ENCODE measurements around the gene DGKB.

Gene DGKB

DNA sequence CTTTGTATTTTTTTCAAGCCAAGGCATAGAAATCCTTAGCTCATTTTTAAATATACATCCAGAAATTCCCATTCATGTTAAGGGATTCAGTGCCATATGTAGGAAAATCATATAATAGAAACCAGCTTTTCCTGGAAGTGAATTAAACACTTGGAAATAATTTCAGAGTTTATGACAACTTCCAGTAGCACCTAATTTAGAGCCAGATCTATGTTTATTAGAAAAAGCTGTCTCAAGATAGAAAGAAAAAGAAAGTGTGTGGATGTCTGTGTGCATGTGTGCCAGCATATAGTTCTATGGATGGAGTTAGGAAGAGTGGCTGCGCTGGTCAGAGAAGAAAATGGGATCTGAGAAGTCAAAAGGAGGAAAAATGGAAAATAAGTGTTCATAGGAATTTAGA lies 225.7 kb downstream of the DGKB start:
- no peak for DNase-seq

- no peak for DNase-seq
Measured at GRCh38 chr7:14673202-14673601, 229.3 kb downstream of the DGKB start.

GRCh38 chr7:14666913-14667312 lies 235.6 kb downstream of the DGKB start:
- no peak for DNase-seq

DNA sequence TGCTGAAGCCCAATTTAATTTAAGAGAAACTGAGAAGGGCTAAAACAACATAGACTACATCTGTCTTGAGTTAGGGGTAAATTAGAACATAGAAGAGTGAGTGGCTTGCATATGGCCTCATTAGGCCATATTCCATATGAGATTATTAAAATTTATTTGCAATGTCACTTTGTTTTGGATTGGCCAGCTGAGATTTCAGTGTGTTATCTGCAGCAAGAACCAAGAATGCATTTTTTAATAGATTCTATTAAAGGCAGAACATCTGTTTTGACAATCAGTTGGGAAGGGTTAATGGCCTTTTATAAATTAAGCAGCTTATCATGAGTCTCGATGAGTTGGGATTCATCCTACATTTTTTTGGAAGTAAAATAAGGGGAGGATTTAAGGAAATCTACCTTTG lies 236.2 kb downstream of the DGKB start:
- no peak for DNase-seq

- DNase-seq: no peak
Measured at GRCh38 chr7:14639801-14640200, 262.8 kb downstream of the DGKB start.

GRCh38 chr7:14639329-14639728 lies 263.2 kb downstream of the DGKB start:
- no peak for DNase-seq

- no peak for DNase-seq
Measured at GRCh38 chr7:14637968-14638367, 264.6 kb downstream of the DGKB start.

DNA sequence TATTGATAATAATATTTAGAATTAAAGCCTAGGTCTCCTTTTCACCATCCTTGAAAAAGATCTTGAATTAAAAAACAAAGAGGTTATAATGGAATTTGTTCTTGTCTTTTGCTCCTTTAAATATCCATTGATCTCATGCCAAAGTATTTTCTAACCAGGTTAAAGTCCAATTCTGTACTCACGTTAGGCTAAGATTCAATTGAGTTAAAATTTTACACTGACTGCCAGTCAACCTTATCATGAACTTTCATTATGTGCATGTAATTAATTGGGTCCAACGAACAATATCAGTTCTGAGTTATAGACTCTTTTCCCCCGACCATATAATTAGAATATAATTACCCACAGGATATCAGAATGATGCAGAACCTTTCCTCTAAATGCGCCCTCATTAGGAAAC lies 266.6 kb downstream of the DGKB start:
- DNase-seq: no peak

DNA sequence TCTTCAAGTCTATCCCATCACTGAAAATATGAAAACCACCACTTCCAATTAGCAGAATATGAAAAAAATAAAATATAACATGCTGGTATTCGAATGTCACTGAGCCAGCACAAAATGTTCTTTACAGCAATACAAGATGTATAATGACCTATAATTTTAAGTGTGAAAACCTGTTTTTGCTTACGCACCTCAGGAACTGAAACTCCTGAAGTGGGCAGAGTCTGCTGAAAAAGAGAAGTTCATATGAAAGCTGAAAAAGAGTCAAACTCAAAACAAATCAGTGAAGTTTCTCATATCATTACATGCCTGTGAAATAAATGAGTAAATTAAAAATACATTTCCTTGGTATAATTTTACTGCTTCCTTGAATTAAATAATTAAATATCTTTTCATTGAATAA lies 272.5 kb downstream of the DGKB start:
- DNase-seq: no peak

GRCh38 chr7:14628516-14628915 lies 274.0 kb downstream of the DGKB start:
- no peak for DNase-seq

DNA sequence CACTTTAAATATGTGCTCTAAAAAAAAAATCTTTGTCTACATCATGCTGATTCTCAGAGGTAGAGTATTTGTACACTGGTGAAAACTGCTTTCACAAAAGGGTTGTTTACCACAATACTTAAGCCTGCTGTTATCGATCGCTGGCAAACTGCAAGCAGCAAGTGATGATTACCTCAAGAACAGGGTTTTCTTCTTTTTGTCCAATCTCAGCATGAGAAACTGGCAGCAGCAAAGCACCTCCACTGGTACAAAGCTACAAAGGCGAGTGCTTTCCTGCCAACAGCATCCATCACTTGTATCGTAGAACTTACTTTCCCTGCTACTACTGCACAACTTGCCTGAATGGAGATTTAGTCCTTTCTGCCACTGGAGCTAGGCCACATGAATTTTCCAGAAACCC lies 276.5 kb downstream of the DGKB start:
- DNase-seq: no peak

DNA sequence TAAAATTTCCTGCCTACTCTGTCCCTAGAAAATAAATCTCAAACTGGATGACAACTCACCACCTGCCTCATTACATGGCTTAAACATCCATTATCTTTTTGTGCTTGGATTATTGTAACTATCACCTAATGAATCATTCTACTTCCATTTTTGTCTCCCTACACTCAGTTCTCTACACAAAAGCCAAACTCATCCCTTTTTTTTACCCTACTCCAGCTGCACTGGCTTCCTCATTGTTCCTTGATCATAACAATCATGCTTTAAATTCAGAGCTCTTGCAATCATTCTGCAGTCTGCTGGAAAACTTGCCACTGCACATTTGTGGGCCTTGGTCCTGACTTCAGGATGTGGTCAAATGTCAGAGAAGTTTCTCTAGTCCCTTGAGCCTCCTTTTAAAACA lies 280.0 kb downstream of the DGKB start:
- DNase-seq: no peak

DNA sequence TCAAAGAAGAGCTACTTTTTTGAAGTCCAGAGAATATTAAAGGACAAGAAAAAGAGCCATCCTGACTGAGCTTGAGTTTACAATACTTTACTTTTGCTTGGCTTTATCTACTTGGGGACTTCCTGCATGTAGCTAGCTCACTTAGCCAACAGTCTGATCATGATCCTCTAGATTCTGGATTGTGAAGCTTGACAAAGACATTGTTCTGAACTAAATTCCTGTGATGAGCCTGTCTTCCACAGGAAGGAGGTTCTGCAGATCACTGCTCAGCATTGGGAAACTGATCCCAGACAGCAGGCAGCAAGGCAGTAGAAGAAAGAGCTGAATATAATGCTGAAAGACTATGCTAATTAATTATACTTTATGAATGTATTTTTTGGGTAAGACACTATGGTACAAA lies 296.4 kb downstream of the DGKB start:
- no peak for DNase-seq

DNA sequence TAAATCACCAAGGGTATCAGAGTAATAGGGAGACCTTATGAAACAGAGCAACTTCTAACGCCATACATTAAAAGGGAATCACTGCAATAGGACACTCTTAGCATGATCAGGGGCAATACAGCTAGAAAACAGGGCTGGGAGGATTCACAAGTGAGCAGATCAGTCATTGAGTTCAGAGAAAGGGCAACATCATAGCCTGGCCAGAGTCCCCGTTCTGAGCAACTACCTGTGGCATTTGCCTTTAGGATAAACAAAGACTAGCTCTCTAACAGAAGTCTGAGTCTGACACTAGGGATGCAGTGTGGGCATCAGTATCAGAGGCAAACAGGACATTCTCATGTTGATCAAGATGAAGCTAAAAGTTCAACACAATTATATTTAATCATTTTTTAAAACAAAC lies 297.9 kb downstream of the DGKB start:
- no peak for DNase-seq

- DNase-seq: no peak
Measured at GRCh38 chr7:14602851-14603250, 299.7 kb downstream of the DGKB start.

DNA sequence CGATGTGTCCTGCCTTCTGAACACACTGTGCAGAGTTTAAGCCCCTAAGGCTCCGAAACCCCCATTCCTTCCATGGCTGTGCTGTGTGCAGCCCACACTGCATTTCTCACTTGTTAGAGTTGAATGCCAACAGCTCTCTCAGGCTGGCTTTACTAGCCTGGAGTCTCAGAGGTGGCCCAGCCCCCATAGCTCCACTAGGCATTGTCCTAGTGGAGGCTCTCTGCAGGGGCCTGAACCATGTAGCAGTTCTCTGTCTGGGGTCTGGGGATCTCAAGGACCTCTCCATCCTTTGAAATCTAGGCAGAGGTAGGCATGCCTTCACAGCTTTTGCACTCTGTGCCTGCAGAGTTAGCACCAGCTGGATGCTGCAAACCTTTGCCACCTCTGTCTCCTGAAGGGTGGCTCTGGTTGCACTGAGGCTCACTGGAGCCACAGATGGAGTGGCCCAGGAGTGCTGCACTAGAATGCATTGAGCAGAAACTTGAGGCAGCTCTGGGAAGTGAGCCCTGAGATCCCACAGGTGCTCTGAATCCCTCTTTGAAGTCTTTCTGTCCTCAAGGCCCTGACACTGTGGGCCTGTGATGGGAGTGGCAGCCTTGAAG lies 301.7 kb downstream of the DGKB start:
- no peak for DNase-seq

DNA sequence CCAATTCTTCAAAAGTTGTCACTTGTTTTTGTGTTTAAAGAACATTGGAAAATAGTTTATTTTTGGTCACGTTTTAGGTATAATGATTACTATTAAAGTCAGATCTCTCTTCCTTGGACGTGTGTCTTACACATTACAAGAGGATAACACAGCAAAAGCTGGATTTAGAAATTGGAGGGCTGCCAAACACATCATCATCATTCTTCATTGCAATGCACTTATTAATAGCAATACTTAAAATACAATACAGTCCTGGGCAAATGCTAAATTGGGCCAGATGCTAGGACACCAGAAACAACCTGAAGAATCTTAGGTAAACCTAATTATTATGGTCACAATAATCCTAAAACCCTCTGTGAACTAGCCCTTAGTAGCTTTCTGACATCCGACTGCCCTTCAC lies 303.6 kb downstream of the DGKB start:
- DNase-seq: no peak

DNA sequence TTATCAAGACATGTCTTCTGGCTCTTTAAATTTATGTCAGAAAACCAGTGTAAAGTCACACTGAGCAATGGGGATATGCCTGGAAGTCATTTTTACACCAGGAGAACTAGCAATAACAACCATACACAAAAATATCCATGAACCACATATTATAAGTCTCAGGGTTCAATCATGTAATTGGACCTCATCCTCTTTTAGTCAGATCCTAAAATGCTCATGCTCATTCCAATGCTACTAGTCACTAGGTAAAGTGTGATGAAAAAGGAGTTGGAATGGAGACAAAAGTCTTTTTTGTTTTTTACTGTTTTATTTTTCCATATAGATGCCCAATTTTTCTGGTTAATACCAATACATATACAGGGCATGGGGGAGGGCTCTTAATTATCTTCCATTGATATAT lies 306.1 kb downstream of the DGKB start:
- no peak for DNase-seq

- no peak for DNase-seq
Measured at GRCh38 chr7:14590206-14590605, 312.3 kb downstream of the DGKB start.

DNA sequence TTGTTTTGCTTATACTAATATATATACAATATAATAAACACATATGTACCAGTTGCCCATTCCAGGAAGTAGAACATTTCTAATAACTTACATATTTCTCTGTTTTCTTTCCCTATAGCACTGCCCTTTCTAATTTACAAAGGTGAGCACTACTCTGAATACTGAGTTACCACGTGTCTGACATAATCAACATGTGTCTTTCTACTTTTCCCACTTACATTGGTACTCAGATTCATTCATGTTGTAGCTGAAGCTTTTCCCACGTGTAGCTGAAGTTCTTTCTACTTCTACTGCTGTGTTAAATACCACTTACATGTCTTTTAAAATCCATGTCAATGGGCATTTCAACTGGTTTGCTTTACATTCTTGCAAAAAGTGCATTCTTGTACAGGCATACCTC lies 317.3 kb downstream of the DGKB start:
- DNase-seq: no peak

- DNase-seq: no peak
Measured at GRCh38 chr7:14583518-14583917, 319.0 kb downstream of the DGKB start.

DNA sequence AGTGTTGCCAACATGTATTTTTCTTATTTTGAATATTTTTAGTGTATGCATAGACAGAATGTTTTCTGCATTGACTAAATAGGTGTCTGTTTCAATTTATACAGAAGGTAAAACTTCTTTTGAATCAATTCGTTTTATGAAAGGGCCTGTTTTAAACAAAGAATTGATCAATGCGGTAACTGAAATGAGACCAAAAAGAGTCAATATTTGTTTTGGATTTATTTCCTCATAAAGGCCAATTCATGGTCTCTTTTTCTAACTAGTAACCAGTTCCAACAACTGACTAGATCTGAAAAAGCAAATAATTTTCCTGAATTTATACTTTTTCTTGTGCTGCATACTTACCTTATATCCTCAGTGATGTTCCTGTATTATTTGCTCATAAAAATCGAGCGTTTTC lies 320.5 kb downstream of the DGKB start:
- no peak for DNase-seq

DNA sequence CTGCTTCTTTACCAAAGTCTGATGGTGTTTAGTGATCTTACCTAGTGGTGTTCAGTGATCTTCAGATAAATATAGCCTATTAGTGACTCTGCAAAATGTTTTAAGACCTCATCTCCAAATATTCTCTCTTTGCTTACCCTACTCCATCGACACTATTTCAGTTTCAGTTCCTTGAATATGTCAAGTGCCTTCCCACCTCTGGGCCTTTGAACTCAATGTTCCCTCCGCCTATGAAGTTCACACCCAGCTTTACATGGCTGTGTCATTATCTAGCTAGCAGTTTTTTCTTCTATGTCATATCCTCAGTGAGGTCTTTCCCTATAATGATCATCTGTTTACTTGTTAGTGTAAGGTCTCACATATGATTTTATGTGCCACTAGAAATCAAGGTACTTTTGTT lies 322.6 kb downstream of the DGKB start:
- no peak for DNase-seq

DNA sequence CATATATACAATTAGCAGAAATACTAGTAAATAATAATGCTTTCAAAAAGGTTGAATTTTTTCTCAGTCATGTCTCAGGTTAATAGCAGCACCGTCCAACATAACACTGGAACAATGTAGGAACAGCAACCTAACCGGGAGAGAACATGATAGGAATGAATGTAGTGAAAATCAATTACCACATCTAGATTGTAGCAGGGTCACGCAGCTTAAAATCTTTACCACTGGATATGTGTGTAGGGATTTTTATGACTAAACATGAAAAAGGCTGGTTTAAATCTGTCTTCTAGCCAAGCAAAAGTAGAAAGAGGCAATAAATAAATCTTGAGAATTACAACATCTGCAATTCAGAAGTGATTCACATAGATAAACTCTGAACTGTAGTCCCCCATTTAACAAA lies 326.0 kb downstream of the DGKB start:
- no peak for DNase-seq

- DNase-seq: no peak
Measured at GRCh38 chr7:14570750-14571607, 331.6 kb downstream of the DGKB start.
